H9 (cell line): Measurements from ENCODE around the gene ACBD6. TPM values are rescaled to one million over a fixed set of nuclear protein-coding genes. Genes with fewer than 3 reads are reported as not detected.

Experiments used
- DNase-seq: peaks from one replicate; pipeline ENCODE4 v3.0.0-alpha.2; 2017
- H2AFZ ChIP-seq: one replicate; pipeline ENCODE4 v1.6.1; 2013; ENCODE audit warnings: mild to moderate bottlenecking, low read length, control low read depth, moderate library complexity
- H2AK5ac ChIP-seq: 2 replicates; pipeline ENCODE4 v1.6.1; 2013; ENCODE audit warnings: low read length, control low read depth, mixed read lengths; ENCODE audit not compliant: insufficient read length
- H2BK120ac ChIP-seq: one replicate; pipeline ENCODE4 v1.6.1; 2013; ENCODE audit warnings: low read depth, mild to moderate bottlenecking, low read length, control low read depth, inconsistent platforms; ENCODE audit not compliant: poor library complexity, severe bottlenecking
- H2BK12ac ChIP-seq: 2 replicates; pipeline ENCODE4 v1.6.1; 2013; ENCODE audit warnings: low read length, control low read depth, mixed read lengths, low read depth; ENCODE audit not compliant: insufficient read length
- H2BK15ac ChIP-seq: 2 replicates; pipeline ENCODE4 v1.6.1; 2013; ENCODE audit warnings: low read depth, low read length, control low read depth
- H2BK20ac ChIP-seq: one replicate; pipeline ENCODE4 v1.6.1; 2013; ENCODE audit warnings: low read depth, mild to moderate bottlenecking, low read length, control low read depth, inconsistent platforms; ENCODE audit not compliant: poor library complexity, severe bottlenecking
- H2BK5ac ChIP-seq: 2 replicates; pipeline ENCODE4 v1.6.1; 2013; ENCODE audit warnings: low read length, control low read depth, mixed read lengths; ENCODE audit not compliant: insufficient read length
- H3K14ac ChIP-seq: 2 replicates; pipeline ENCODE4 v1.6.1; 2013; ENCODE audit warnings: low read length, control low read depth; ENCODE audit not compliant: insufficient read depth
- H3K18ac ChIP-seq: 2 replicates; pipeline ENCODE4 v1.6.1; 2013; ENCODE audit warnings: low read depth, mild to moderate bottlenecking, mixed read lengths, low read length, control low read depth; ENCODE audit not compliant: insufficient read length
- H3K23ac ChIP-seq: 2 replicates; pipeline ENCODE4 v1.6.1; 2013; ENCODE audit warnings: low read length, control low read depth, mixed read lengths, low read depth; ENCODE audit not compliant: insufficient read length
- H3K23me2 ChIP-seq: 2 replicates; pipeline ENCODE4 v1.6.1; 2013; ENCODE audit warnings: low read depth, mild to moderate bottlenecking, mixed read lengths, low read length, control low read depth; ENCODE audit not compliant: insufficient read length, poor library complexity, severe bottlenecking
- H3K27ac ChIP-seq: 2 replicates; pipeline ENCODE4 v1.5.1; 2013; ENCODE audit warnings: low read length, control low read depth, mixed read lengths, low read depth; ENCODE audit not compliant: insufficient read length
- H3K27me3 ChIP-seq: 2 replicates; pipeline ENCODE4 v1.6.1; 2013; ENCODE audit warnings: low read length, control low read depth, inconsistent platforms; ENCODE audit not compliant: insufficient read depth
- H3K4ac ChIP-seq: 2 replicates; pipeline ENCODE4 v1.6.1; 2013; ENCODE audit warnings: low read depth, mild to moderate bottlenecking, control low read depth, inconsistent platforms, low read length, moderate library complexity
- H3K4me1 ChIP-seq: 2 replicates; pipeline ENCODE4 v1.6.1; 2013; ENCODE audit warnings: low read length, control low read depth, inconsistent platforms; ENCODE audit not compliant: insufficient read depth
- H3K4me2 ChIP-seq: 2 replicates; pipeline ENCODE4 v1.6.1; 2013; ENCODE audit warnings: low read length, control low read depth, mixed read lengths; ENCODE audit not compliant: insufficient read length, insufficient read depth
- H3K56ac ChIP-seq: 2 replicates; pipeline ENCODE4 v1.6.1; 2013; ENCODE audit warnings: low read depth, mild to moderate bottlenecking, mixed read lengths, low read length, control low read depth; ENCODE audit not compliant: insufficient read length
- H3K79me1 ChIP-seq: 2 replicates; pipeline ENCODE4 v1.6.1; 2013; ENCODE audit warnings: low read depth, mild to moderate bottlenecking, moderate library complexity, low read length, control low read depth, inconsistent platforms; ENCODE audit not compliant: insufficient read depth, poor library complexity, severe bottlenecking
- H3K79me2 ChIP-seq: 2 replicates; pipeline ENCODE4 v1.6.1; 2013; ENCODE audit warnings: low read length, control low read depth, inconsistent platforms; ENCODE audit not compliant: insufficient read depth
- H3K9ac ChIP-seq: 2 replicates; pipeline ENCODE4 v1.6.1; 2013; ENCODE audit warnings: low read length, control low read depth, mixed read lengths; ENCODE audit not compliant: insufficient read length; ENCODE audit errors: extremely low read depth
- H3K9me3 ChIP-seq: one replicate; pipeline ENCODE4 v1.6.1; 2013; ENCODE audit warnings: low read depth, low read length, inconsistent platforms; ENCODE audit not compliant: control insufficient read depth
- H3T11ph ChIP-seq: one replicate; pipeline ENCODE4 v1.6.1; 2013; ENCODE audit warnings: mild to moderate bottlenecking, low read length, control low read depth, inconsistent platforms
- H4K20me1 ChIP-seq: one replicate; pipeline ENCODE4 v1.6.1; 2013; ENCODE audit not compliant: control insufficient read depth, insufficient read length, insufficient read depth
- H4K5ac ChIP-seq: 2 replicates; pipeline ENCODE4 v1.6.1; 2013; ENCODE audit warnings: low read depth, mild to moderate bottlenecking, mixed read lengths, low read length, control low read depth; ENCODE audit not compliant: insufficient read length
- H4K8ac ChIP-seq: replicated peaks from 2 replicates; pipeline ENCODE4 v1.6.1; 2013; ENCODE audit warnings: low read length, control low read depth, mixed read lengths, low read depth; ENCODE audit not compliant: insufficient read length
- H4K91ac ChIP-seq: 2 replicates; pipeline ENCODE4 v1.6.1; 2013; ENCODE audit warnings: low read depth, mild to moderate bottlenecking, moderate library complexity, mixed read lengths, low read length, control low read depth; ENCODE audit not compliant: insufficient read length
- H3K27ac Mint-ChIP-seq, 3 experiments: 2 replicates in 2 of 3; 3 replicates in 1 of 3; pipeline ENCODE4 v1.8.0; 2020 to 2021; ENCODE audit warnings: mixed read lengths in 3 of 3, mild to moderate bottlenecking in 1 of 3, moderate library complexity in 1 of 3
- H3K27me3 Mint-ChIP-seq: 2 replicates; pipeline ENCODE4 v1.8.0; 2021; ENCODE audit warnings: low read depth, mild to moderate bottlenecking, moderate library complexity, mixed read lengths
- H3K36me3 Mint-ChIP-seq, 3 experiments: 2 replicates in 2 of 3; 3 replicates in 1 of 3; pipeline ENCODE4 v1.8.0; 2020 to 2021; ENCODE audit warnings: low read depth in 3 of 3, mixed read lengths in 3 of 3; ENCODE audit not compliant: insufficient read depth in 1 of 3
- H3K4me1 Mint-ChIP-seq, 2 experiments: 2 replicates each; pipeline ENCODE4 v1.8.0; 2020; ENCODE audit warnings: mixed read lengths in 2 of 2
- H3K4me3 Mint-ChIP-seq, 2 experiments: 2 replicates in 1 of 2; 3 replicates in 1 of 2; pipeline ENCODE4 v1.8.0; 2020 to 2021; ENCODE audit warnings: mild to moderate bottlenecking in 2 of 2, mixed read lengths in 2 of 2, moderate library complexity in 1 of 2
- H3K9me3 Mint-ChIP-seq, 2 experiments: 2 replicates in 1 of 2; 3 replicates in 1 of 2; pipeline ENCODE4 v1.8.0; 2020; ENCODE audit warnings: mild to moderate bottlenecking in 2 of 2, mixed read lengths in 2 of 2, moderate library complexity in 1 of 2
- CTCF ChIP-seq: fragments of 200-600 bp; sonication (generic); conservative IDR thresholded peaks from 3 replicates; pipeline ENCODE4 v1.8.0; 2021; ENCODE audit warnings: antibody characterized with exemption, mild to moderate bottlenecking
- WGBS: extraction: QIAGEN DNeasy Blood & Tissue Kit; methylation state at CpG from one replicate; pipeline ENCODE4 v1.1.7; 2013; ENCODE audit warnings: missing lambda C conversion rate, low lambda C conversion rate, mixed read lengths; ENCODE audit not compliant: insufficient read length; ENCODE audit errors: extremely low coverage; 5-methylcytosine and 5-hydroxymethylcytosine counted together
- total RNA-seq: library from RNA; stranded (reverse); gene quantifications from 2 replicates; pipeline ENCODE4 v1.2.1, GENCODE V29; 2021

ACBD6 gene
- total RNA-seq, 1 experiment from 2014 or later, result 51.4 TPM

- Histone ChIP-seq H3K4me2 (no peak overlapping the region), H2AK5ac (no peak overlapping the region), H2BK5ac (no peak overlapping the region), H3K27ac (no peak overlapping the region), H3K79me1 (no peaks in the 10 kb centered on the region), H2BK12ac (no peak overlapping the region), H3K9ac (no peak overlapping the region), H4K8ac (no peak overlapping the region), H3K14ac (no peak overlapping the region), H4K5ac (no peak overlapping the region), H3K9me3 (no peaks in the 10 kb centered on the region), H3K56ac (no peak overlapping the region), H2BK120ac (no peak overlapping the region), H3K4me1 (no peaks in the 10 kb centered on the region), H2BK20ac (no peak overlapping the region), H3K79me2 (no peaks in the 10 kb centered on the region), H4K91ac (no peak overlapping the region), H2AFZ (no peak overlapping the region), H3K23ac (no peak overlapping the region), H3K18ac (no peak overlapping the region), H3K23me2 (no peaks in the 10 kb centered on the region), H3K27me3 (no peaks in the 10 kb centered on the region; the same call in 1 of the 2 replicates), H3K4ac (no peak overlapping the region), H4K20me1 (no peaks in the 10 kb centered on the region), H3T11ph (no peak overlapping the region), H2BK15ac (no peak overlapping the region)
- H3K9me3 Mint-ChIP-seq, result no peaks in the 10 kb centered on the region
- WGBS, result no CpG with 5 or more reads among the region's 5 CpGs
- no peak for TF ChIP-seq CTCF
- peak overlapping the region in 1 of 3 experiments; percentile 52; a peak in 1 of 7 replicates for H3K27ac Mint-ChIP-seq
- no peak overlapping the region; a peak in 1 of 5 replicates for H3K4me3 Mint-ChIP-seq
- DNase-seq, result no peak
- peaks cover 8% of the 10 kb centered on the region for H3K27me3 Mint-ChIP-seq
- H3K36me3 Mint-ChIP-seq, result peaks cover 0 to 1% (median 0%) of the 10 kb centered on the region in 3 experiments; a peak in 1 of 7 replicates
- H3K4me1 Mint-ChIP-seq, result peaks cover 11 to 28% of the 10 kb centered on the region in 2 experiments
Observed at GRCh38 chr1:180258935-180259334, 243.4 kb downstream of the ACBD6 start.
